ENCODE data around the gene IL7R. TPM values are rescaled to one million over a fixed set of nuclear protein-coding genes. Genes with fewer than 3 reads are reported as not detected.

The IL7R gene
- total and polyA plus RNA-seq, 2 donors (not counting 3 experiments of a cell fraction or from before 2014, with no cell fraction given), result 1.0 to 1.2 TPM

GRCh38 chr5:35861718-35862117 lies 5.0 kb downstream of the IL7R start:
- CTCF ChIA-PET, result interaction anchor here (1.0 to 1.4 kb wide), 2 partner anchors 20 to 211 kb away, joined by 3 read pairs; no protein-coding TSS in a partner anchor
- H3K27ac ChIP-seq (ENCODE audit: insufficient read depth, low read depth, low read length), result no peak overlapping the region
- POLR2A ChIA-PET, result no interaction called here
- H3K36me3 ChIP-seq (ENCODE audit: control insufficient read depth in 2 of 2, extremely low read depth in 1 of 2, insufficient read depth in 2 of 2, low read length in 2 of 2), result no peaks in the 10 kb centered on the region
- no TSS peak for BruUV-seq (replicated peaks)
- H3K4me3 ChIP-seq (replicated peaks in 1 of 3; ENCODE audit: insufficient read depth in 1 of 3, low read depth in 1 of 3, low read length in 3 of 3), result no peak overlapping the region
- no peak overlapping the region for H3K4me2 ChIP-seq (ENCODE audit: insufficient read depth, low read length)
- H3K9me1 ChIP-seq (replicated peaks; ENCODE audit: control insufficient read depth, extremely low read depth, insufficient read depth, low read length), result no peaks in the 10 kb centered on the region
- no peak for FAIRE-seq
- no peak overlapping the region for H3K9ac ChIP-seq (replicated peaks; ENCODE audit: extremely low read depth, insufficient read depth, low read length)
- H3K9me3 ChIP-seq (replicated peaks; ENCODE audit: control insufficient read depth, insufficient read depth, low read length), result no peaks in the 10 kb centered on the region
- no peaks in the 10 kb centered on the region for H3K27me3 ChIP-seq (ENCODE audit: control insufficient read depth in 2 of 2, insufficient read depth in 2 of 2, low read length in 2 of 2)
- H3K79me2 ChIP-seq (ENCODE audit: control insufficient read depth, insufficient read depth, low read length), result no peaks in the 10 kb centered on the region
- H3K4me1 ChIP-seq (ENCODE audit: control insufficient read depth, extremely low read depth, insufficient read depth, low read length), result peaks cover 21% of the 10 kb centered on the region
- intact Hi-C loops (cut with micrococcal nuclease), result no loop called here
- TF ChIP-seq JUN (IDR thresholded peaks at IDR 0.05; ENCODE audit: borderline replicate concordance, insufficient read depth, insufficient read length, low read depth) (no peak), EZH2 (IDR thresholded peaks at IDR 0.05; ENCODE audit: borderline replicate concordance, low read depth, low read length, severe bottlenecking) (no peak), FOS (IDR thresholded peaks at IDR 0.05; ENCODE audit: borderline replicate concordance, insufficient read depth, low read length) (no peak)
- TF ChIP-seq, protein P1, sequence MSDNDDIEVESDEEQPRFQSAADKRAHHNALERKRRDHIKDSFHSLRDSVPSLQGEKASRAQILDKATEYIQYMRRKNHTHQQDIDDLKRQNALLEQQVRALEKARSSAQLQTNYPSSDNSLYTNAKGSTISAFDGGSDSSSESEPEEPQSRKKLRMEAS (IDR thresholded peaks at IDR 0.05; ENCODE audit: insufficient read depth, insufficient read length), result no peak
- no peaks in the 10 kb centered on the region for H4K20me1 ChIP-seq (replicated peaks; ENCODE audit: control insufficient read depth, extremely low read depth, insufficient read depth, low read length)
- peak; percentile 12 for DNase-seq (ENCODE audit: low read depth, low spot score)
- H2AFZ ChIP-seq (ENCODE audit: low read depth, low read length), result no peak overlapping the region
- dilution Hi-C loops (cut with MboI; ENCODE audit: extremely low pct_ligation_motif_present, low sequenced_read_pairs), result no loop called here

DNA sequence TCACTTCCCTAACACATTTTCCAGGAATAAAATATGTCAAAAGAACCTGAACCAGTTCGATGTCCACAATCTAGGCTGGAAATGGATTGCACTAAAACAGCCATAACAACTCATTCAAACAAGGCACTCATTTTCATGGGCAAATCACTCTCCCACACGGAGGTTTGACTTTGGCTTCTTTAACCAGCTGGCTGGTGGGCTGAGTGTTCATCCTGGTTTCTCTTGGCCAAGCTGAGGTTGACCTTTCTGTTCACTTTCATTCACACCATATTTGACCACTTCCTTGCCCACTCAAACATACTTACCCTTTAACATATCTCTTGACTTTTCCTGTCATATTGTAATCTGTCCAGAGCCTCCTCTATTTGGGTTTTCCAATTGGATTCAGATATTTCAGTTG lies 5.4 kb downstream of the IL7R start:
- Histone ChIP-seq H3K9ac (replicated peaks; ENCODE audit: extremely low read depth, insufficient read depth, low read length) (no peak overlapping the region), H3K4me3 (replicated peaks in 1 of 3; ENCODE audit: insufficient read depth in 1 of 3, low read depth in 1 of 3, low read length in 3 of 3) (no peak overlapping the region), H3K27ac (ENCODE audit: insufficient read depth, low read depth, low read length) (no peak overlapping the region), H3K36me3 (ENCODE audit: control insufficient read depth in 2 of 2, extremely low read depth in 1 of 2, insufficient read depth in 2 of 2, low read length in 2 of 2) (no peaks in the 10 kb centered on the region), H3K9me1 (replicated peaks; ENCODE audit: control insufficient read depth, extremely low read depth, insufficient read depth, low read length) (no peaks in the 10 kb centered on the region), H3K27me3 (ENCODE audit: control insufficient read depth in 2 of 2, insufficient read depth in 2 of 2, low read length in 2 of 2) (no peaks in the 10 kb centered on the region), H2AFZ (ENCODE audit: low read depth, low read length) (no peak overlapping the region), H3K9me3 (replicated peaks; ENCODE audit: control insufficient read depth, insufficient read depth, low read length) (no peaks in the 10 kb centered on the region), H4K20me1 (replicated peaks; ENCODE audit: control insufficient read depth, extremely low read depth, insufficient read depth, low read length) (no peaks in the 10 kb centered on the region), H3K4me1 (ENCODE audit: control insufficient read depth, extremely low read depth, insufficient read depth, low read length) (peaks cover 17% of the 10 kb centered on the region), H3K4me2 (ENCODE audit: insufficient read depth, low read length) (no peak overlapping the region), H3K79me2 (ENCODE audit: control insufficient read depth, insufficient read depth, low read length) (no peaks in the 10 kb centered on the region)
- DNase-seq (ENCODE audit: low read depth, low spot score), result no peak
- no peak for FAIRE-seq
- intact Hi-C loops (cut with micrococcal nuclease) (no loop called here), dilution Hi-C loops (cut with MboI; ENCODE audit: extremely low pct_ligation_motif_present, low sequenced_read_pairs) (no loop called here)
- CTCF ChIA-PET, result interaction anchor here (1.0 to 1.4 kb wide), 2 partner anchors 21 to 211 kb away, joined by 3 read pairs; no protein-coding TSS in a partner anchor
- TF ChIP-seq POLR2A (IDR thresholded peaks at IDR 0.05; ENCODE audit: low read depth, low read length) (no peak), POLR2AphosphoS5 (IDR thresholded peaks at IDR 0.05; ENCODE audit: insufficient read depth, low read depth, low read length) (no peak), JUN (IDR thresholded peaks at IDR 0.05; ENCODE audit: borderline replicate concordance, insufficient read depth, insufficient read length, low read depth) (no peak)
- no TSS peak for BruUV-seq (replicated peaks)
- POLR2A ChIA-PET, result no interaction called here

Data from endothelial cell of umbilical vein (primary cell).